GM21526 (cell line): ENCODE results near the gene GDPD3.
A peak's percentile ranks its signal among the peaks of the same experiment; 100 is the strongest.

ENCODE experiments used
- ATAC-seq: cut with Tn5 transposase; IDR thresholded peaks from one replicate; pipeline ENCODE4 v1.9.1; 2021; ENCODE audit warnings: moderate library complexity; ENCODE audit not compliant: unreplicated experiment, low FRiP score

GDPD3 gene

GRCh38 chr16:30096105-30096861 lies 17.1 kb downstream of the GDPD3 start, which contains the start of gene YPEL3:
Gene YPEL3 (minus strand): TSS chr16:30096213. CDS start chr16:30095482, 731 bp downstream.
- ATAC-seq = no peak

GRCh38 chr16:30095166-30096078 lies 17.9 kb downstream of the GDPD3 start:
- ATAC-seq = no peak

- no peak for ATAC-seq
Observed at GRCh38 chr16:30094541-30095165, 18.7 kb downstream of the GDPD3 start.

GRCh38 chr16:30092373-30093010 lies 20.8 kb downstream of the GDPD3 start:
- ATAC-seq = peak; percentile 46

DNA sequence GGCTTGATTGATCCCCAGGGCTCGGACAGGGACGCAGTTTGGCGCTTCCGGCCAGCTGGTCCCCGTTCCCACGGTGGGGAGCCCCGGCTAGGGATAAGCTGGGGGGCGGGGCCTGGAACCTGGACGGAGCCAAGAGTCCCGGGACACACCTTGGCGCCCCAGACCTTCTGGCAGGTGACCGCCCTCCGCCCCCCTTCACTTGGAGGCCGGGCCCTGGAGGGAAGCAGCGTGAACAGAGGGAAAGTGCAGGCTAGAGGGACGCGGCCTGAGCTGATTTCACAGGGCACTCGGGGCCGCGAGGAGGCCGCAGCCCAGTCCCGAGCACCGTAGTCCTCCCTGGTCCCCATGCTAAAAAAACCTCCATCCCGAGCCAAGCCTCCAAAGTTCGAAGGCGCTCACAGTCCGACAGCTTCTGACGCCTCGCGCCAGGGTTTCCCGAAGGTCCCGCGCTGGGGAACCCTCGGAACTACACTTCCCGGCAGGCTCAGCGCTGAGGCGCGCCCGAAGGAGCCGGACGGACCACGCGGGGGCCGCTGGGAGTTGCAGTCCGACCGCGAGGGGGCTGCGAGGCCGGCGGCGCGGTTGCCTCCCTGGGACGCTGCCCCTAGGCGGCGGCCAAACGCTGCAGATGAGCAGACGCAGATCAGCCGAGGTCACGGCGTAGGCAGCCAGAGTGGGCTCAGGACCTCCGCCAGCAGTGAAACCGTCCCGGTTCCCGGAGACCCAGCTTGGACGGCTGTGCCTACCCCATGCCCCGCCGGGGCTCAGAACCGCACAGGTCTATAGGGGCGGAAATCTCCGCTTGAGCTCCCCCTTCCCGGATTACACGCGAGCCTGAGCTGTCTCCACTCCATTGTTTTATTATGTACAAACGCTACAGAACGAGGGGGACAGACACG lies 21.6 kb downstream of the GDPD3 start, which contains the start of gene TBX6:
Gene TBX6 (minus strand): TSS at position 451 of the 899 bp plus-strand sequence. CDS start 731 bp downstream, outside the sequence.
- ATAC-seq = peak; percentile 56

- no peak for ATAC-seq
Observed at GRCh38 chr16:30090610-30091331, 22.6 kb downstream of the GDPD3 start.

DNA sequence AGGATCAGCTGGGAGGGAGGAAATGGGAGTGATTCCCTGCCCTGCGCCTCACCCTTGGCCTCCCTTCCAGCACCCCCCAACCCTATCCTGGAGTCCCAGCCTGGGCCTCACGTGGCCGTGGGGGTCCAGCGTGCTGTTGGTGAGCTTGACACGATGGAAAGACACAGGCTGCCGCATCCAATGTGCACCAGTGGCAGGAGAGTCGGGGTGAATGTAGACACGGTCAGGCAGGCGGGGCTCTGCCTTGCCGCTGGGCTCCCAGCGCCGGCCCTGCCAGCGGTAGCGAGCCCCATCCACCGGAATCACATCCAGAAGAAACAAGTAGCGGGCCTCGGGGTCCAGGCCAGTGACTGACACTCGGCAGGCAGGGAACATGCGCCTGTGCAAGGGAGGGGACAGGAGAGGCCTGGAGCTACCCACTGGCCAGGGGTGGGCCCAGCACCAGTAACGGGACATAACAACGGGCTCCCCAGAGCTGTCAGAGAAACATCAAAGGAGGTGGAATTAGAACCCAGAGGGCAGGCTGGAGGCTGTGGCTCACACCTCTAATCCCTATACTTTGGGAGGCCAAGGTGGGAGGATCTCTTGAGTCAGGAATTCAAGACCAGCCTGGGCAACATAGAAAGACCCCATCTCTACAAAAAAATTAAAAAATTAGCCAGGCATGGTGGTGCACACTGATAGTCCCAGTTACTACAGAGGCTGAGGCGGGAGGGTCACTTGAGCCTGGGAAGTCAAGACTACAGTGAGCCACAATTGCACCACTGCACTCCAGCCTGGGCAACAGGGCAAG lies 24.3 kb downstream of the GDPD3 start:
- no peak for ATAC-seq

GRCh38 chr16:30088237-30088831 lies 25.0 kb downstream of the GDPD3 start:
- no peak for ATAC-seq

DNA sequence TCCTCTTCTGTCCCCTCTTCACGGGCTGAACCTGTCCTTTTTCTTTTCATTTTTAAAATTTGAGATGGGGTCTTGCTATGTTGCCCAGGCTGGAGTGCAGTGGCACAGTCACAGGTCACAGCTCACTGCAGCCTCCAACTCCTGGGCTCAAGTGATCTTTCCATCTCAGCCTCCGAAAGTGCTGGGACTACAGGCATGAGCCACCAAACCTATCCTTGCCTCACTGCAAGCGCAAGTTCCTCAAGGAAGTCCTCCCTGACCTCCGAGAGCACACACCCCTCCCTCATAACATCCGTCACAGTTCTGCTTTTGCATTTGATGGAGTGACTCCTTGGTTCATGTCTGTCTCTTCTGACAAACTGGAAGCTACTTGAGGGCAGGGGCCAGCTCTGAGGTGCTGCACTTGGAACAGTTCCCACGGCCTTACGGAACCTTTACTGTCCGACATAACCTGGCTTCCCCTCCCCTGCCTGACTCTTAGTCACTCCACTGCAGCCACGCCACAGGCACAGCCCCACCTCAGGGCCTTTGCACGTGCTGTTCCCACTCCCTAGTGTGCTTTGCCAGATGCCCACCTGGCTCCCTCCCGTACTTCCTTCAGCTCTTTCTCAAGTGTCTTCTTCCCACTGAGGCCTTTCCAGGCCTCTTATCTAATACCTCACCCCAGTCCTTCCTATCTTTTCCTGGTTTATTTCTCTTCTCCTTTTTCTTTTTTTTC lies 26.0 kb downstream of the GDPD3 start:
- ATAC-seq = no peak

GRCh38 chr16:30086291-30087140 lies 26.8 kb downstream of the GDPD3 start:
- no peak for ATAC-seq

- ATAC-seq = no peak
Observed at GRCh38 chr16:30085820-30086219, 27.5 kb downstream of the GDPD3 start.

- ATAC-seq = no peak
Observed at GRCh38 chr16:30085247-30085646, 28.1 kb downstream of the GDPD3 start.

- ATAC-seq = no peak
Observed at GRCh38 chr16:30084816-30085159, 28.5 kb downstream of the GDPD3 start.

DNA sequence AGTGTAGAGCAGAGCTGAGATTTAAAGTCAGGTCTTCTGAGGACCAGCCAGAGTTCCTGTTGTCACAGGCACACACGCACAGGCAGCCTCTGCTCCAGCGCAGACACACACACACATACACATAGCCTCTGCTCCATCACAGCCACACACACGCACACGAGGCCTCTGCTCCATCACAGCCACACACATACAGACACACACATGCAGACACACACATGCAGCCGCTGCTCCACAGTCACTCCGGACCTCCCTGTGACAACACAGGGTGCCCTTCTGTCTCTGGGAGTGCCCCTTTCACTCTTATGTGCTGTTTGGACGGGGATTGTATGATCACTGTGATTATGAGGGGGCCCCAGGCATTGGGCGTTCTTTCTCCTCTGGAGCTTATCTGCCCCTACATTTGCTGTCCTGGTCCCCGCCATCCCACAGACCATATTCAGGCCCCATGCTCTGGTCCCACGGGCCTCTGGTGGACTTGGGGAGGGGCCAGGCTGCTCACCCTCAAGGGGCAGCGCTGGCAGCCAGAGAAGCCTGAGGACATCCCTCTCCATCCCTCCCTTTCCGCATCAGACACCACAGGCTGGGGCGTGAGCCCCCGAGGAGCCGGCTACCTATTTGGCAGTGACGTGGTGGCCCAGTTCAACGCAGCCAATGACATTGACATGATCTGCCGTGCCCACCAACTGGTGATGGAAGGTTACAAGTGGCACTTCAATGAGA lies 29.1 kb downstream of the GDPD3 start:
- no peak for ATAC-seq

GRCh38 chr16:30083216-30084055 lies 29.9 kb downstream of the GDPD3 start:
- no peak for ATAC-seq
